Measurements from ENCODE around the gene KIAA1549. TPM values are rescaled to one million over a fixed set of nuclear protein-coding genes. Genes with fewer than 3 reads are reported as not detected.

Gene KIAA1549
- total and polyA plus RNA-seq, 2 donors (not counting 1 experiment from before 2014, with no cell fraction given), result under 0.01 to 0.52 TPM

DNA sequence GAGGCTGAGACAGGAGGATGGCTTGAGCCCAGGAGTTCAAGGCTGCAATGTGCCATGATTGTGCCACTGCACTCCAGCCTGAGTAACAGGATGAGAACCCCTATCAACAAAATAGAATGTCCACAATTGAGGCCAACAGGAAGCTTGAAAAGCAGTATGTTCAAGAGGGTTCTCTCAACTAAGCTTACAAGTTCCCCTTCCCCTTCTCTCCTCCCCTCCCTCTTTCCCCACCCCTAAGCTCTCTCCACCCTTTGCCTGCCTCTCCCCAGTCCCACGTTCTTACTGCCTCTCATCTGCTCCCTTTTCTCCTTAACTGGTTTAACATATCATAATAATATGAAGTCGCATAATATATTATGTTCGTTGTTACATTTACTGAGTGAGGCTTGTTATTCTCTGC is 35.4 kb downstream of the KIAA1549 start:
- Mint-ChIP-seq H3K4me1 (no peaks in the 10 kb centered on the region), H3K27ac (no peak overlapping the region), H3K27me3 (peaks cover 8% of the 10 kb centered on the region), H3K4me3 (no peak overlapping the region), H3K9me3 (ENCODE audit: insufficient read depth) (no peaks in the 10 kb centered on the region)
- no peaks in the 10 kb centered on the region for H3K36me3 ChIP-seq (replicated peaks in 1 of 2; ENCODE audit: control extremely low read depth in 1 of 2, control insufficient read depth in 1 of 2, extremely low read depth in 1 of 2, insufficient read depth in 2 of 2, low read length in 1 of 2)
- H2AFZ ChIP-seq (ENCODE audit: insufficient read depth, low read depth, low read length, poor library complexity, severe bottlenecking), result no peak overlapping the region
- H3K27ac ChIP-seq (ENCODE audit: low read length in 2 of 2), result no peak overlapping the region
- DNase-seq (no peak), ATAC-seq (ENCODE audit: low read depth) (no peak)
- H3K79me2 ChIP-seq (ENCODE audit: control insufficient read depth, insufficient read depth, low read length), result no peaks in the 10 kb centered on the region
- intact Hi-C loops (cut with micrococcal nuclease), result no loop called here
- no peaks in the 10 kb centered on the region for H3K4me1 ChIP-seq (ENCODE audit: control insufficient read depth in 2 of 2, insufficient read depth in 2 of 2, low read length in 2 of 2)
- ChIA-PET CTCF (no interaction called here), POLR2A (no interaction called here)
- TF ChIP-seq, protein P1, sequence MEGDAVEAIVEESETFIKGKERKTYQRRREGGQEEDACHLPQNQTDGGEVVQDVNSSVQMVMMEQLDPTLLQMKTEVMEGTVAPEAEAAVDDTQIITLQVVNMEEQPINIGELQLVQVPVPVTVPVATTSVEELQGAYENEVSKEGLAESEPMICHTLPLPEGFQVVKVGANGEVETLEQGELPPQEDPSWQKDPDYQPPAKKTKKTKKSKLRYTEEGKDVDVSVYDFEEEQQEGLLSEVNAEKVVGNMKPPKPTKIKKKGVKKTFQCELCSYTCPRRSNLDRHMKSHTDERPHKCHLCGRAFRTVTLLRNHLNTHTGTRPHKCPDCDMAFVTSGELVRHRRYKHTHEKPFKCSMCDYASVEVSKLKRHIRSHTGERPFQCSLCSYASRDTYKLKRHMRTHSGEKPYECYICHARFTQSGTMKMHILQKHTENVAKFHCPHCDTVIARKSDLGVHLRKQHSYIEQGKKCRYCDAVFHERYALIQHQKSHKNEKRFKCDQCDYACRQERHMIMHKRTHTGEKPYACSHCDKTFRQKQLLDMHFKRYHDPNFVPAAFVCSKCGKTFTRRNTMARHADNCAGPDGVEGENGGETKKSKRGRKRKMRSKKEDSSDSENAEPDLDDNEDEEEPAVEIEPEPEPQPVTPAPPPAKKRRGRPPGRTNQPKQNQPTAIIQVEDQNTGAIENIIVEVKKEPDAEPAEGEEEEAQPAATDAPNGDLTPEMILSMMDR (IDR thresholded peaks at IDR 0.05), result no peak
- TF ChIP-seq EZH2 (IDR thresholded peaks at IDR 0.05; ENCODE audit: borderline replicate concordance, insufficient read depth, low read depth, low read length, poor library complexity, severe bottlenecking), result no peak
- H4K20me1 ChIP-seq (ENCODE audit: control insufficient read depth, insufficient read depth, low read length, poor library complexity, severe bottlenecking), result no peaks in the 10 kb centered on the region
- no peak overlapping the region for H3K9ac ChIP-seq (ENCODE audit: low read length)
- H3K9me3 ChIP-seq (ENCODE audit: control extremely low read depth in 1 of 3, control insufficient read depth in 2 of 3, insufficient read depth in 1 of 3, low read length in 2 of 3), result no peaks in the 10 kb centered on the region
- no peak overlapping the region for H3K4me2 ChIP-seq (replicated peaks; ENCODE audit: low read depth, low read length, poor library complexity, severe bottlenecking)
- no peaks in the 10 kb centered on the region for H3K27me3 ChIP-seq (replicated peaks in 1 of 4; ENCODE audit: control extremely low read depth in 1 of 4, control insufficient read depth in 3 of 4, insufficient read depth in 4 of 4, low read length in 3 of 4)
- no peak overlapping the region for H3K4me3 ChIP-seq (ENCODE audit: control extremely low read depth in 1 of 5, extremely low read depth in 1 of 5, insufficient read depth in 1 of 5, low read depth in 2 of 5, low read length in 4 of 5)
- WGBS (ENCODE audit: insufficient coverage), result no CpG with 5 or more reads among the region's 3 CpGs

DNA sequence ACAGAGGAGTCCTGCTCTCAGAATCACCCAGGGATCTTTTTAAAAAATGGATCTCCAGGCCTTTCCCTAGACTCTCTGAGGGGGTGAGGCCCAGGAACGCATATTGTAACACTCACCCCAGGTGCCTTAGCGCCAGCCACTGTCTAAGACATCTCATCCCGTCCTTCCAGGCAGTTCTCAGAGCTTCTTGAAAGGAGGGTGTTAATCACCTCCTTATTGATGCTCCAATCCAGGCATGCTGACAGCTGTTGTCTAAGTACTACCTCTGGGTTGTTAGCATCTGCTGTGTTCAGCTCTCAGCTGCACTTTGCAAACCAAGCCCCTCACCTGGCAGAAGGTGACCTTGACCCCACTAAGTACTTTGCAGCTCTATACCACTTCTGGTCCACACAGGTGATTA is 36.0 kb downstream of the KIAA1549 start:
- Histone ChIP-seq H3K79me2 (ENCODE audit: control insufficient read depth, insufficient read depth, low read length) (no peaks in the 10 kb centered on the region), H4K20me1 (ENCODE audit: control insufficient read depth, insufficient read depth, low read length, poor library complexity, severe bottlenecking) (no peaks in the 10 kb centered on the region), H3K36me3 (replicated peaks in 1 of 2; ENCODE audit: control extremely low read depth in 1 of 2, control insufficient read depth in 1 of 2, extremely low read depth in 1 of 2, insufficient read depth in 2 of 2, low read length in 1 of 2) (no peaks in the 10 kb centered on the region), H3K4me3 (ENCODE audit: control extremely low read depth in 1 of 5, extremely low read depth in 1 of 5, insufficient read depth in 1 of 5, low read depth in 2 of 5, low read length in 4 of 5) (no peak overlapping the region), H3K4me1 (ENCODE audit: control insufficient read depth in 2 of 2, insufficient read depth in 2 of 2, low read length in 2 of 2) (no peaks in the 10 kb centered on the region), H3K9me3 (ENCODE audit: control extremely low read depth in 1 of 3, control insufficient read depth in 2 of 3, insufficient read depth in 1 of 3, low read length in 2 of 3) (no peaks in the 10 kb centered on the region), H3K27ac (ENCODE audit: low read length in 2 of 2) (no peak overlapping the region), H2AFZ (ENCODE audit: insufficient read depth, low read depth, low read length, poor library complexity, severe bottlenecking) (no peak overlapping the region), H3K9ac (ENCODE audit: low read length) (no peak overlapping the region), H3K4me2 (replicated peaks; ENCODE audit: low read depth, low read length, poor library complexity, severe bottlenecking) (no peak overlapping the region), H3K27me3 (replicated peaks in 1 of 4; ENCODE audit: control extremely low read depth in 1 of 4, control insufficient read depth in 3 of 4, insufficient read depth in 4 of 4, low read length in 3 of 4) (no peaks in the 10 kb centered on the region)
- no peak for TF ChIP-seq EZH2 (IDR thresholded peaks at IDR 0.05; ENCODE audit: borderline replicate concordance, insufficient read depth, low read depth, low read length, poor library complexity, severe bottlenecking)
- TF ChIP-seq, protein P1 (IDR thresholded peaks at IDR 0.05), result no peak
- no peaks in the 10 kb centered on the region for H3K9me3 Mint-ChIP-seq (ENCODE audit: insufficient read depth)
- ChIA-PET POLR2A (no interaction called here), CTCF (no interaction called here)
- WGBS (ENCODE audit: insufficient coverage), result 88% methylated on average over 3 of the region's 3 CpGs
- H3K27me3 Mint-ChIP-seq, result peaks cover 6% of the 10 kb centered on the region
- intact Hi-C loops (cut with micrococcal nuclease), result no loop called here
- ATAC-seq (ENCODE audit: low read depth) (no peak), DNase-seq (no peak)
- no peak overlapping the region for H3K27ac Mint-ChIP-seq
- no peaks in the 10 kb centered on the region for H3K4me1 Mint-ChIP-seq
- H3K4me3 Mint-ChIP-seq, result no peak overlapping the region

All from B cell (primary cell).